Amniotic epithelial cell (primary cell): ENCODE results near the gene DSTYK.
"Not testable (repeated sequence)": the region's sequence is repeated elsewhere in the genome, so short reads cannot be mapped to it uniquely, and the experiment has no call there.

ENCODE experiments used
- DNase-seq: peaks from one replicate; pipeline ENCODE4 v3.0.0-alpha.2; 2010; ENCODE audit warnings: low read depth

Gene DSTYK

GRCh38 chr1:205172729-205173366 lies 38.7 kb downstream of the DSTYK start:
- peak; percentile 97 for DNase-seq

- no peak for DNase-seq
Observed at GRCh38 chr1:205171369-205171768, 40.1 kb downstream of the DSTYK start.

GRCh38 chr1:205170532-205171269 lies 40.8 kb downstream of the DSTYK start:
- no peak for DNase-seq

GRCh38 chr1:205169248-205169647 lies 42.3 kb downstream of the DSTYK start:
- DNase-seq, result no peak

GRCh38 chr1:205168291-205168690 lies 43.2 kb downstream of the DSTYK start:
- DNase-seq, result no peak

GRCh38 chr1:205162301-205162700 lies 49.2 kb downstream of the DSTYK start:
- DNase-seq, result peak; percentile 96

- DNase-seq, result peak; percentile 95
Observed at GRCh38 chr1:205161076-205161475, 50.4 kb downstream of the DSTYK start.

GRCh38 chr1:205158048-205158616 lies 53.4 kb downstream of the DSTYK start:
- DNase-seq, result no peak

GRCh38 chr1:205155665-205156377 lies 55.7 kb downstream of the DSTYK start:
- not testable (repeated sequence) for DNase-seq

GRCh38 chr1:205152505-205152904 lies 59.0 kb downstream of the DSTYK start:
- DNase-seq, result no peak

- DNase-seq, result no peak
Observed at GRCh38 chr1:205150651-205151428, 60.7 kb downstream of the DSTYK start.

- DNase-seq, result peak; percentile 73
Observed at GRCh38 chr1:205147191-205147835, 64.2 kb downstream of the DSTYK start.

- DNase-seq, result peak; percentile 80
Observed at GRCh38 chr1:205144751-205145150, 66.8 kb downstream of the DSTYK start.

GRCh38 chr1:205144046-205144720 lies 67.3 kb downstream of the DSTYK start:
- no peak for DNase-seq

- DNase-seq, result no peak
Observed at GRCh38 chr1:205142102-205142469, 69.4 kb downstream of the DSTYK start.

- peak; percentile 80 for DNase-seq
Observed at GRCh38 chr1:205141236-205142101, 70.0 kb downstream of the DSTYK start.

GRCh38 chr1:205140113-205140512 lies 71.4 kb downstream of the DSTYK start:
- no peak for DNase-seq

GRCh38 chr1:205137901-205138300 lies 73.6 kb downstream of the DSTYK start:
- no peak for DNase-seq

GRCh38 chr1:205133287-205133686 lies 78.2 kb downstream of the DSTYK start:
- no peak for DNase-seq
